HepG2 (cell line): ENCODE data around the gene EFEMP2. TPM values are rescaled to one million over a fixed set of nuclear protein-coding genes. Genes with fewer than 3 reads are reported as not detected.
A peak's percentile ranks its signal among the peaks of the same experiment; 100 is the strongest.

Source experiments
- CCDC6 ChIP-seq: sonication (generic); formaldehyde crosslinking; IDR thresholded peaks from 2 replicates; pipeline ENCODE4 v1.8.1; 2022; ENCODE audit warnings: mild to moderate bottlenecking, missing genetic modification reagents, moderate library complexity
- CHCHD3 ChIP-seq: sonication (generic); formaldehyde crosslinking; IDR thresholded peaks from 2 replicates; pipeline ENCODE4 v1.8.0; 2022; ENCODE audit warnings: mild to moderate bottlenecking, missing genetic modification reagents, moderate library complexity
- CREM ChIP-seq, 2 experiments: sonication (generic) in 1 of 2; formaldehyde crosslinking in 1 of 2; IDR thresholded peaks; 2 replicates each; pipeline versions ENCODE4 v1.4.0 to v1.6.1; 2016 to 2020; ENCODE audit warnings: antibody characterized with exemption in 1 of 2, mild to moderate bottlenecking in 1 of 2, missing genetic modification reagents in 1 of 2
- HIC2 ChIP-seq: sonication (generic); formaldehyde crosslinking; IDR thresholded peaks from 2 replicates; pipeline ENCODE4 v1.9.0; 2022; ENCODE audit warnings: low read depth, missing genetic modification reagents
- HMGXB3 ChIP-seq: sonication (generic); formaldehyde crosslinking; IDR thresholded peaks from 2 replicates; pipeline ENCODE4 v1.4.0; 2020; ENCODE audit warnings: missing genetic modification reagents, borderline replicate concordance
- JDP2 ChIP-seq: sonication (generic); formaldehyde crosslinking; IDR thresholded peaks from 2 replicates; pipeline ENCODE4 v1.8.1; 2022; ENCODE audit warnings: missing genetic modification reagents, borderline replicate concordance
- MXD1 ChIP-seq: sonication (generic); formaldehyde crosslinking; IDR thresholded peaks from 2 replicates; pipeline ENCODE4 v1.4.0; 2020; ENCODE audit warnings: mild to moderate bottlenecking, missing genetic modification reagents
- NKX3-1 ChIP-seq: sonication (generic); formaldehyde crosslinking; IDR thresholded peaks from 2 replicates; pipeline ENCODE4 v1.5.0; 2020; ENCODE audit warnings: missing genetic modification reagents
- PATZ1 ChIP-seq: sonication (generic); formaldehyde crosslinking; IDR thresholded peaks from 2 replicates; pipeline ENCODE4 v1.4.0; 2020; ENCODE audit warnings: missing genetic modification reagents
- PBX3 ChIP-seq: sonication (generic); formaldehyde crosslinking; IDR thresholded peaks from 2 replicates; pipeline ENCODE4 v1.8.1; 2023; ENCODE audit warnings: missing genetic modification reagents, inconsistent platforms, borderline replicate concordance
- POLR2G ChIP-seq: fragments of 200-400 bp; formaldehyde crosslinking; IDR thresholded peaks from 2 replicates; pipeline ENCODE4 v1.6.1; 2018; ENCODE audit warnings: mild to moderate bottlenecking, low read depth, low read length, moderate library complexity
- SP140L ChIP-seq: sonication (generic); formaldehyde crosslinking; IDR thresholded peaks from 2 replicates; pipeline ENCODE4 v1.4.0; 2020; ENCODE audit warnings: missing genetic modification reagents, borderline replicate concordance
- TSC22D2 ChIP-seq: sonication (generic); formaldehyde crosslinking; IDR thresholded peaks from 2 replicates; pipeline ENCODE4 v1.5.1; 2020; ENCODE audit warnings: missing genetic modification reagents, mild to moderate bottlenecking, borderline replicate concordance
- ZC3H13 ChIP-seq: sonication (generic); formaldehyde crosslinking; IDR thresholded peaks from 2 replicates; pipeline ENCODE4 v1.8.1; 2023; ENCODE audit warnings: mild to moderate bottlenecking, missing genetic modification reagents, moderate library complexity
- ZFP37 ChIP-seq: sonication (generic); formaldehyde crosslinking; IDR thresholded peaks from 2 replicates; pipeline ENCODE4 v1.4.0; 2020; ENCODE audit warnings: missing genetic modification reagents, borderline replicate concordance
- ZNF431 ChIP-seq: sonication (generic); formaldehyde crosslinking; IDR thresholded peaks from 2 replicates; pipeline ENCODE4 v1.9.0; 2022; ENCODE audit warnings: missing genetic modification reagents, low read depth, mild to moderate bottlenecking, borderline replicate concordance
- ZNF556 ChIP-seq: sonication (generic); formaldehyde crosslinking; IDR thresholded peaks from 2 replicates; pipeline ENCODE4 v1.4.0; 2020; ENCODE audit warnings: mild to moderate bottlenecking, missing genetic modification reagents, borderline replicate concordance
- ZNF747 ChIP-seq: sonication (generic); formaldehyde crosslinking; IDR thresholded peaks from 2 replicates; pipeline ENCODE4 v1.8.1; 2023; ENCODE audit warnings: missing genetic modification reagents, mild to moderate bottlenecking, borderline replicate concordance
- ZNF772 ChIP-seq: sonication (generic); formaldehyde crosslinking; IDR thresholded peaks from 2 replicates; pipeline ENCODE4 v1.5.0; 2020; ENCODE audit warnings: mild to moderate bottlenecking, missing genetic modification reagents
- ZNF790 ChIP-seq: sonication (generic); formaldehyde crosslinking; IDR thresholded peaks from 2 replicates; pipeline ENCODE4 v1.8.0; 2022; ENCODE audit warnings: missing genetic modification reagents, mild to moderate bottlenecking, borderline replicate concordance
- polyA plus RNA-seq, 8 experiments: library from polyadenylated mRNA; depleted of rRNA in 3 of 8; stranded (reverse) in 7 of 8; unstranded in 1 of 8; fragments of >200 nt; fragmentation: Illumina TruSeq in 4 of 8; extraction: Trizol in 4 of 8; gene quantifications; 2 replicates each; pipeline versions ENCODE4 v1.2.1 to v1.2.3, GENCODE V29; 2011 to 2016; ENCODE audit warnings: low read depth in 4 of 8, missing spikeins in 1 of 8, mixed read lengths in 1 of 8; ENCODE audit not compliant: insufficient read depth in 1 of 8
- total RNA-seq, 5 experiments: library from RNA; depleted of rRNA; stranded (reverse); fragments of >200 nt; fragmentation: Illumina TruSeq; extraction: Trizol; gene quantifications; 2 replicates each; pipeline ENCODE4 v1.2.3, GENCODE V29; 2016; ENCODE audit warnings: low read depth in 1 of 5

Gene EFEMP2
- total and polyA plus RNA-seq, 2 of the 13 experiments (the other 11 are each of a cell fraction or from before 2014, with no cell fraction given): 7.4 to 29.7 TPM

- TF ChIP-seq HIC2 (CRISPR knock-in tag) (no peak), CCDC6 (CRISPR knock-in tag) (no peak), ZFP37 (no peak), HMGXB3 (CRISPR knock-in tag) (no peak), ZNF556 (CRISPR knock-in tag) (no peak), TSC22D2 (CRISPR knock-in tag) (no peak), ZNF431 (CRISPR knock-in tag) (no peak), CHCHD3 (CRISPR knock-in tag) (no peak), CREM (IDR thresholded peaks at IDR 0.05) (no peak), CREM (CRISPR knock-in tag; IDR thresholded peaks at IDR 0.05) (no peak), ZNF772 (no peak), PBX3 (no peak), NKX3-1 (CRISPR knock-in tag) (no peak), ZNF747 (CRISPR knock-in tag) (no peak), MXD1 (CRISPR knock-in tag) (0 out of 2 replicates have a peak, but pooled peaks have one; percentile 4), JDP2 (CRISPR knock-in tag) (no peak), PATZ1 (no peak), SP140L (CRISPR knock-in tag) (no peak), ZNF790 (CRISPR knock-in tag) (no peak), ZC3H13 (CRISPR knock-in tag) (no peak), POLR2G (peak; percentile 27; the same call in 1 of the 2 replicates)
Observed at GRCh38 chr11:65915821-65916251, 43.2 kb upstream of the EFEMP2 start (continued).
